Skeletal muscle tissue (tissue), 4 donors: Measurements from ENCODE around the gene TGFBR2. TPM values are rescaled to one million over a fixed set of nuclear protein-coding genes. Genes with fewer than 3 reads are reported as not detected.
A peak's percentile ranks its signal among the peaks of the same experiment; 100 is the strongest.

Experiments
- H3K27ac ChIP-seq: one replicate; pipeline ENCODE4 v1.7.0; 2013; ENCODE audit warnings: mild to moderate bottlenecking, low read depth, low read length, inconsistent platforms
- H3K27me3 ChIP-seq, 3 donors: one replicate each; pipeline ENCODE4 v1.7.0; 2013; ENCODE audit warnings: low read length in 3 of 3; ENCODE audit not compliant: control insufficient read depth in 3 of 3, insufficient read depth in 3 of 3
- H3K36me3 ChIP-seq, 3 donors: one replicate each; pipeline ENCODE4 v1.7.0; 2013; ENCODE audit warnings: low read length in 3 of 3; ENCODE audit not compliant: control insufficient read depth in 3 of 3, insufficient read depth in 3 of 3
- H3K4me1 ChIP-seq, 3 donors: one replicate each; pipeline ENCODE4 v1.7.0; 2013; ENCODE audit warnings: low read length in 3 of 3, mild to moderate bottlenecking in 3 of 3; ENCODE audit not compliant: control insufficient read depth in 3 of 3, insufficient read depth in 3 of 3
- H3K4me3 ChIP-seq, 3 donors: one replicate each; pipeline ENCODE4 v1.7.0; 2013; ENCODE audit warnings: low read length in 3 of 3
- H3K9ac ChIP-seq, 3 donors: one replicate each; pipeline ENCODE4 v1.7.0; 2013; ENCODE audit warnings: low read length in 3 of 3, mild to moderate bottlenecking in 3 of 3, moderate library complexity in 2 of 3, low read depth in 1 of 3
- H3K9me3 ChIP-seq, 3 donors: one replicate each; pipeline ENCODE4 v1.7.0; 2013; ENCODE audit warnings: low read length in 3 of 3; ENCODE audit not compliant: control insufficient read depth in 3 of 3
- total RNA-seq: library from RNA; depleted of rRNA; stranded (reverse); fragments of >200 nt; gene quantifications from one replicate; pipeline ENCODE4 v1.2.3, GENCODE V29; 2014
- donor health status: Osteomylitis.

Gene TGFBR2
- total RNA-seq, 1 donor from 2014 or later, result 44.9 TPM

- H3K4me3 ChIP-seq, result no peak overlapping the region
- H3K27ac ChIP-seq, result peak overlapping the region; percentile 28
- H3K9me3 ChIP-seq, result no peaks in the 10 kb centered on the region
- H3K36me3 ChIP-seq, result peaks cover 11 to 56% (median 37%) of the 10 kb centered on the region in 3 donors
- no peak overlapping the region for H3K9ac ChIP-seq
- peaks cover 5 to 23% (median 20%) of the 10 kb centered on the region in 3 donors for H3K4me1 ChIP-seq
- no peaks in the 10 kb centered on the region for H3K27me3 ChIP-seq
These were observed 43.3 kb downstream of the TGFBR2 start for GRCh38 chr3:30649572-30650318.

- peaks cover 6 to 26% (median 18%) of the 10 kb centered on the region in 3 donors for H3K4me1 ChIP-seq
- H3K9ac ChIP-seq, result no peak overlapping the region
- no peaks in the 10 kb centered on the region for H3K27me3 ChIP-seq
- no peak overlapping the region for H3K4me3 ChIP-seq
- peak overlapping the region; percentile 3 for H3K27ac ChIP-seq
- peaks cover 11 to 57% (median 42%) of the 10 kb centered on the region in 3 donors for H3K36me3 ChIP-seq
- no peaks in the 10 kb centered on the region for H3K9me3 ChIP-seq
These were observed 44.1 kb downstream of the TGFBR2 start for GRCh38 chr3:30650348-30650995.

GRCh38 chr3:30654269-30654668, 47.9 kb downstream of the TGFBR2 start:
- Histone ChIP-seq H3K4me1 (peaks cover 36 to 41% (median 37%) of the 10 kb centered on the region in 3 donors), H3K36me3 (peaks cover 0 to 42% (median 24%) of the 10 kb centered on the region in 3 donors), H3K9me3 (no peaks in the 10 kb centered on the region), H3K27me3 (no peaks in the 10 kb centered on the region), H3K9ac (no peak overlapping the region), H3K4me3 (no peak overlapping the region), H3K27ac (no peak overlapping the region)

- Histone ChIP-seq H3K27me3 (no peaks in the 10 kb centered on the region), H3K9ac (no peak overlapping the region), H3K36me3 (peaks cover 0 to 38% (median 22%) of the 10 kb centered on the region in 3 donors), H3K27ac (no peak overlapping the region), H3K4me1 (peaks cover 41 to 46% (median 41%) of the 10 kb centered on the region in 3 donors), H3K4me3 (peak overlapping the region in 2 of 3 donors; percentile 2 to 17), H3K9me3 (no peaks in the 10 kb centered on the region)
These were observed 48.9 kb downstream of the TGFBR2 start for GRCh38 chr3:30655187-30655812.

- Histone ChIP-seq H3K9me3 (no peaks in the 10 kb centered on the region), H3K27me3 (no peaks in the 10 kb centered on the region), H3K4me1 (peaks cover 45 to 52% (median 51%) of the 10 kb centered on the region in 3 donors), H3K36me3 (peaks cover 0 to 25% (median 11%) of the 10 kb centered on the region in 3 donors), H3K27ac (no peak overlapping the region), H3K4me3 (no peak overlapping the region), H3K9ac (no peak overlapping the region)
These were observed 50.3 kb downstream of the TGFBR2 start for GRCh38 chr3:30656624-30657141.

GRCh38 chr3:30657914-30658313, 51.5 kb downstream of the TGFBR2 start:
- H3K27ac ChIP-seq, result peak overlapping the region; percentile 39
- peaks cover 45 to 52% (median 51%) of the 10 kb centered on the region in 3 donors for H3K4me1 ChIP-seq
- peak overlapping the region in 1 of 3 donors; percentile 36 for H3K4me3 ChIP-seq

GRCh38 chr3:30658328-30659052, 52.1 kb downstream of the TGFBR2 start:
- Histone ChIP-seq H3K27ac (peak overlapping the region; percentile 39), H3K9ac (peak overlapping the region in 1 of 3 donors; percentile 35), H3K36me3 (peaks cover 0 to 22% (median 11%) of the 10 kb centered on the region in 3 donors), H3K27me3 (no peaks in the 10 kb centered on the region), H3K4me1 (peaks cover 45 to 52% (median 51%) of the 10 kb centered on the region in 3 donors), H3K9me3 (no peaks in the 10 kb centered on the region), H3K4me3 (peak overlapping the region in 2 of 3 donors; percentile 1 to 36)

More at GRCh38 chr3:30657914-30658313, 51.5 kb downstream of the TGFBR2 start:
- Histone ChIP-seq H3K27me3 (no peaks in the 10 kb centered on the region), H3K36me3 (peaks cover 0 to 22% (median 11%) of the 10 kb centered on the region in 3 donors), H3K9me3 (no peaks in the 10 kb centered on the region), H3K9ac (no peak overlapping the region)

- H3K4me3 ChIP-seq, result no peak overlapping the region
- no peak overlapping the region for H3K9ac ChIP-seq
- H3K27ac ChIP-seq, result peak overlapping the region; percentile 39
- peaks cover 42 to 52% (median 47%) of the 10 kb centered on the region in 3 donors for H3K4me1 ChIP-seq
- H3K27me3 ChIP-seq, result no peaks in the 10 kb centered on the region
- H3K9me3 ChIP-seq, result no peaks in the 10 kb centered on the region
- H3K36me3 ChIP-seq, result peaks cover 0 to 21% (median 10%) of the 10 kb centered on the region in 3 donors
These were observed 53.1 kb downstream of the TGFBR2 start for GRCh38 chr3:30659270-30660130.
